SH-SY5Y (cell line): ENCODE results near the gene SPIN2B.

ENCODE experiments used
- GATA2 ChIP-seq: IDR thresholded peaks from 2 replicates; pipeline ENCODE4 v1.6.1; 2011; ENCODE audit warnings: mild to moderate bottlenecking, low read depth, low read length
- GATA3 ChIP-seq: IDR thresholded peaks from 2 replicates; pipeline ENCODE4 v1.6.1; 2011; ENCODE audit warnings: low read depth, mild to moderate bottlenecking, low read length, moderate library complexity

DNA sequence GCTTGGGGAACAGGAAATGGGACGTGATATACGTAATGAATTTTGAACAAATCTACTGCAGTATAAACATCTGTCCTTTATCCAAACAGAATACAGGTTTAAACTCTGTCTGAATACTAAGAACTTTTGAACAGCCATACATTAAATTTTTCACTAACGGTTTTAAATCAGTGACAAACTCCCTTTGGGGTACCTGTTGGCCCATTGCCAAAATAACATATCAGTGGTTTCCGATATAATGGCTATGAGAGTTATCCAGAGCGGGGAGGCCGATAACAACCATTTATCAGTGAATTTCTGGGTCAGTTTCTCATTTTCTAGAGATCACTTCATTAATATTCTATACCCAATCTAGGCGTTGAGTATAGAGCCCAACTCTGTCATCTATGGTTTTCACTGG is 10.7 kb upstream of the SPIN2B start:
- no peak for TF ChIP-seq GATA2
- no peak for TF ChIP-seq GATA3
